ENCODE measurements around the gene GOLT1A. TPM values are rescaled to one million over a fixed set of nuclear protein-coding genes. Genes with fewer than 3 reads are reported as not detected.

Gene GOLT1A
- total and polyA plus RNA-seq, 2 of the 8 experiments (the other 6 are each of a cell fraction or from before 2014, with no cell fraction given) = 7.5 to 8.5 TPM

DNA sequence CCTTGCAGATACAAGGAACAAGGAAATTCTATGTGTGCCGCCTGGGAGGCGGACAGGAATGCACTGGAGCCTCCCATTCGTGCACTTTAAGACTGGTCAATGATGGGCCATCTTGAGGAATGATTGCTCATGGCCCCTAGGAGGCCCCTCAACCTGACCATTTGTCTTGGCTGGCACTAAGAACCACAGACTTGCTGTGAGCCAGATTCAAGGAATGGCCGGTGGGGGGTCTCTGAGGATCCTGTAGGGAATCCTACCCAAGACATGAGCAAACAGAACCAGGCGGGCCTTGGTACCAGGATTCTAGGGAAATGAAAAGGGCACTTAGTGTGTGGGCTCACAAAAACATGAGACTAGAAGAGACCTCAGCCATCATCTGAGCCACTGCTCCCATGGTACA, 28.1 kb upstream of the GOLT1A start (continued):
- no peak for TF ChIP-seq BACH1 (IDR thresholded peaks at IDR 0.05; ENCODE audit: low read length)
- TF ChIP-seq BRCA1 (IDR thresholded peaks at IDR 0.05; ENCODE audit: low read depth, low read length) = no peak
